ENCODE data around the gene FOXP1.

FOXP1 gene

DNA sequence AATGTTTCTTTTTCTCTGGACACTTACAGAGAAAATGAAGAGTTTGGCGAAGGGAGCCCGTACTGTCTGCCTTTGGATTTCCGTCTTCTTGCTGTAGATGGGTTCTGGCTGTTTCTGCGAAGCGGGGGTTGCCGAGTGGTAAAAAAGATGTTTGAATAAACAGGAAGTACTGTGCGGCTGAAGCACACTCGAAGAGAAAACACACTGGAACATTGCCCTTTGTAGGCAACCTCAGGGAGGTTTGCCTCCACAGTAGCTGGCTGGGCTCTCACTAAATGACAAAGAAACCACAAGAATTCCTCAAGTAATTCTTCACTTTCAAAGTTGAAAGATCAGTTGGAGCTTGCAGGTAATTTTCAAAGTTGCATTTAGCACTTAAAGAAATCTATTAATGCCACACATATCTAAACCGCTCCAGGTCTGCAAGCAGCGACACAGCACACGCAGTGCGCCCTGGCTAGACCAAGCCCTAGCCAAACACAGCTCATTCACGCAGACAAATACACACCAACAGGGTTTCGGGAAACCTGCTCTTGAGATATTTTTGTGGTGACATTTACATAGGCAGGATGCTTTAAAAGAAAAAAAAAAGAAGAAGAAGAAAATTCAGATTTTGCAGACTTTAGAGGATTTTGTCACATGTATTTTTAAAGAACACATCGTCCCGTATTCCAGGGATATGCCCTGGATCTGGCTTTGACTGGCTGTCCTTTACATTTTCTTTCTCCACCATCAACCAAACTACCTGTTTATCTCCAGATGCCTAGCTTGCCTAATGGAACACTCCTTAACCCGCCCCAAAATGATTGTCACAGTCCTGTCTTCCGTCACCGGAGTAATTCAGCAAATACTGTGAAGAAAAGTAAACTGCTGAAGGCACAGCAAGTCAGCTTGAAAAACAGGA lies 452.8 kb downstream of the FOXP1 start:
- Histone ChIP-seq H3K36me3 (ENCODE audit: insufficient read depth, low read length) (peaks cover 3% of the 10 kb centered on the region; the same call in 1 of the 2 replicates), H3K4me1 (ENCODE audit: insufficient read depth, low read length, severe bottlenecking) (peaks cover 81% of the 10 kb centered on the region), H3K27me3 (ENCODE audit: insufficient read depth, low read length) (no peaks in the 10 kb centered on the region), H4K20me1 (ENCODE audit: insufficient read depth, low read length) (no peaks in the 10 kb centered on the region), H2AFZ (ENCODE audit: low read length) (no peak overlapping the region), H3F3A (ENCODE audit: insufficient read depth, low read length) (no peaks in the 10 kb centered on the region), H3K9ac (ENCODE audit: low read length) (peak overlapping the region; percentile 80), H3K79me2 (ENCODE audit: insufficient read depth, low read length) (peaks cover 46% of the 10 kb centered on the region), H3K9me3 (ENCODE audit: low read length) (no peaks in the 10 kb centered on the region), H3K4me2 (ENCODE audit: low read length) (peak overlapping the region; percentile 81), H3K4me3 (ENCODE audit: low read depth, low read length, poor library complexity, severe bottlenecking) (peak overlapping the region; percentile 81), H3K9me2 (ENCODE audit: low read depth, low read length) (no peaks in the 10 kb centered on the region), H3K27ac (ENCODE audit: low read depth, low read length, poor library complexity, severe bottlenecking) (peak overlapping the region; percentile 88)
- TF ChIP-seq EZH2 (IDR thresholded peaks at IDR 0.05; ENCODE audit: borderline replicate concordance, low read length) (no peak), CTCF (IDR thresholded peaks at IDR 0.05; ENCODE audit: low read length) (no peak)

DNA sequence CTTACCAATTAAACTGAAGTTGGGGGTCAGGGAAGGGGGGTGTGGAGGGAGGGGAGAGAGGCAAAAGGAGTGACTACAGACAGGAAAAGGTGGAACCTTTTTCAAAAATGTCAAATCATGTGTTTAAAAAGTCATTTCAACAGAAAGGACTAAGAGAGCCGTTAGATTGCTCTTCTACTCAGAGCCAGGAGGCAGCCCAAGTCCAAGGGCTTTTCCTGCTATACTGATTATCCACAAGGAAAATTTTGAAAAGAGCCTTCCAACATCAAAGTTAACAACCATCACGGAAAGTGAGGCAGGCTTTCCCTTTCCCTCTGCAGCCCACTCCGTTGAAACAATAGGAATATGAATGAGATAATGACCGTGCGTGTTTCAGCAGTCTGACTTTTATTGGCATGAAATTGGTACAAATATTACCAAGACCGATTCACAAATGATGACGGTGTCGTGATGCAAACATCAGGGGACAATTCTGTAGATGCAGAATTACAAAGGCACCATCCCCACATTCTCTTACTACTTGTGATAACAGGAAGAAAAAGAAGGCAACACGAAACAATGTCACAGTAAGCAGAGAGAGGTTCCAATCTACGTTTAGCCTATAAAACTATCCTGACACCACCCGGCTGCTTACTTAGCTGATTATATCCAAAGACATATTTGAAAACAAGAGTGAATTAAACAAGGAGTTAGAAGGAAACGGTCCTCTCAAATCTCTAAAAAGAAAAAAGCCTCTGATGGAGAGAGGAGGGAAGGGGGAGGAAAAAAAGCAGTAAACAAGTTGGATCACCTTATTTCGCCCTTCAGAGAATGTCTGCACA lies 453.7 kb downstream of the FOXP1 start:
- H3K27ac ChIP-seq (ENCODE audit: low read depth, low read length, poor library complexity, severe bottlenecking): peak overlapping the region; percentile 88
- peak overlapping the region; percentile 80 for H3K9ac ChIP-seq (ENCODE audit: low read length)
- peak overlapping the region; percentile 81 for H3K4me3 ChIP-seq (ENCODE audit: low read depth, low read length, poor library complexity, severe bottlenecking)

More for the DNA sequence above, 453.7 kb downstream of the FOXP1 start:
- Histone ChIP-seq H3K4me2 (ENCODE audit: low read length) (peak overlapping the region; percentile 81), H3K36me3 (ENCODE audit: insufficient read depth, low read length) (peaks cover 8% of the 10 kb centered on the region; the same call in 1 of the 2 replicates), H3K9me2 (ENCODE audit: low read depth, low read length) (no peaks in the 10 kb centered on the region), H3K9me3 (ENCODE audit: low read length) (no peaks in the 10 kb centered on the region), H3K4me1 (ENCODE audit: insufficient read depth, low read length, severe bottlenecking) (peaks cover 81% of the 10 kb centered on the region), H3K79me2 (ENCODE audit: insufficient read depth, low read length) (peaks cover 55% of the 10 kb centered on the region), H3K27me3 (ENCODE audit: insufficient read depth, low read length) (no peaks in the 10 kb centered on the region), H3F3A (ENCODE audit: insufficient read depth, low read length) (no peaks in the 10 kb centered on the region), H2AFZ (ENCODE audit: low read length) (no peak overlapping the region), H4K20me1 (ENCODE audit: insufficient read depth, low read length) (no peaks in the 10 kb centered on the region)
- no peak for TF ChIP-seq CTCF (IDR thresholded peaks at IDR 0.05; ENCODE audit: low read length)
- no peak for TF ChIP-seq EZH2 (IDR thresholded peaks at IDR 0.05; ENCODE audit: borderline replicate concordance, low read length)
